Measurements from ENCODE around the gene RASA3.

The RASA3 gene

GRCh38 chr13:113996912-113997745 is 135.3 kb downstream of the RASA3 start:
- Histone ChIP-seq H3K9me3 (no peaks in the 10 kb centered on the region), H3K27ac (no peak overlapping the region), H3K4me1 (ENCODE audit: control insufficient read depth in 1 of 2, insufficient read depth in 1 of 2, low read depth in 1 of 2, low read length in 1 of 2) (no peaks in the 10 kb centered on the region), H3K36me3 (peaks cover 84% of the 10 kb centered on the region), H3K27me3 (no peaks in the 10 kb centered on the region), H3K4me3 (ENCODE audit: low read depth in 1 of 2, low read length in 1 of 2) (no peak overlapping the region)
- no peak for TF ChIP-seq CTCF (IDR thresholded peaks at IDR 0.05)

DNA sequence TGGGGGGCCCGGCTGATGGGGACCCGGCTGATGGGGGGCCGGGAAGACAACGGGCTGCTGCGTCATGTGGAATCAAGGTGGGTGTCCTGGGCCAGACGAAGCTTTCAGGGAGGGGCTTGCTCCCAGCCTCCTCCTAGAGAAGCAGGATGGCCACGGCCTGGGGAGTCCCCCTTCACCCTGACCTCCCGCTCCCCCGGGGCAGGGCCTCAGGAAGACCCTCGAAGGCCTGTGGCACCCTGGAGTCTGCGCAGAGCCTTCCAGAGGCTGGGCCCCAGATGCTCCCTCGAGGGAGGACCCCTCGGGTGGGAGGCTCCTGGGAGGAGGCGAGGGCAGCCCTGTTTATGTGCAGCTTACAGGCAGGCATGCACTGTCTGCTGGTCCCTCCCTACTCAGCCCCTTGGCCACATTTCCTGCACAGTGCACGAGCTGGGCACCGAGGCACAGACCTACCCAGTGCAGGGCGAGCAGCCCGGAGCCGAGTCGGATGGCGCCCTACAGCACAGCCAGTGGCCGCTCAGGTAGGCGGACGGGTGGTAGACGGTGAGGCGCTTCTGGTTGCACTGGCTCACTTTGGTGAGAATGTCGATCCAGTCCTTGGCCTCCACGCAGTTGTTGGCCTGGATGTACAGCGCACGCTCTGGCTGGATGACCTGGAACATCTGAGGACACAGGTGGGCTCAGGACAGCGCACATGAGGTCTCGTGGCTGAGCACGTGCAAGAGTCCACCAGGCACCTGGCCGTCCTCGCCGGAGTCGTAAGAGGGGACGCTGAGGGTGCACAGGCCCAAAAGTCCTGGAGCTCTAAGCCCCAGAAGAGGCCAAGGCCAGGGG is 136.1 kb downstream of the RASA3 start:
- no peaks in the 10 kb centered on the region for H3K27me3 ChIP-seq
- peaks cover 84% of the 10 kb centered on the region for H3K36me3 ChIP-seq
- no peaks in the 10 kb centered on the region for H3K9me3 ChIP-seq
- no peak overlapping the region for H3K27ac ChIP-seq
- no peaks in the 10 kb centered on the region for H3K4me1 ChIP-seq (ENCODE audit: control insufficient read depth in 1 of 2, insufficient read depth in 1 of 2, low read depth in 1 of 2, low read length in 1 of 2)
- no peak overlapping the region for H3K4me3 ChIP-seq (ENCODE audit: low read depth in 1 of 2, low read length in 1 of 2)
- no peak for TF ChIP-seq CTCF (IDR thresholded peaks at IDR 0.05)

DNA sequence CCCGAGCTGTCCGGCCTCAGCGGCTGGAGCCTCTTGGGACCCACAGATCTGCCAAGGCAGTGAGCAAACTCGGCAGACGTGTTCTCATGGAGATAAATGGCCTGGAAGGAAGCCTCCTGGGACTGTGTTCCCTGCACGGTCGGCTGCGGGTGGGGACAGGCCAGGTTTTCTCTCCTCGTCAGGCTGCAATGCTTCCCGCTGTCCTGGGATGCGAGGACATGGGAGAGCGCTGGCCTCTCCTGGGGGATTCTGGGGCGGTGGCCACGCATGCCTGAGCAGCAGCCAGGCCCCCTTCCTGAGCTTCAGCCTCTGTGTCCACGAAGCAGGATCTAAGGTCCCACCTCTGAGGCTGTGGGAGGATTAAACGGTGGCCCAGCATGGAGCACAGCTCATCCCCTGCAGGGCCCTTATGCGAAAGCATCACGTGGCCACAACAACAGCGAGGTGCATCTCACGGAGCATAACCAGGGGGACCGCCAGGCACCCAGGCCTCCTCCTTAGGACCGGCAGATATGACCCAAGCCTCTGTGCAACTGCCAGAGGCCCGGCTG is 137.3 kb downstream of the RASA3 start:
- no peaks in the 10 kb centered on the region for H3K9me3 ChIP-seq
- no peak for TF ChIP-seq CTCF (IDR thresholded peaks at IDR 0.05)
- H3K4me3 ChIP-seq (ENCODE audit: low read depth in 1 of 2, low read length in 1 of 2), result no peak overlapping the region
- no peak overlapping the region for H3K27ac ChIP-seq
- H3K27me3 ChIP-seq, result no peaks in the 10 kb centered on the region
- peaks cover 84% of the 10 kb centered on the region for H3K36me3 ChIP-seq
- H3K4me1 ChIP-seq (ENCODE audit: control insufficient read depth in 1 of 2, insufficient read depth in 1 of 2, low read depth in 1 of 2, low read length in 1 of 2), result no peaks in the 10 kb centered on the region

DNA sequence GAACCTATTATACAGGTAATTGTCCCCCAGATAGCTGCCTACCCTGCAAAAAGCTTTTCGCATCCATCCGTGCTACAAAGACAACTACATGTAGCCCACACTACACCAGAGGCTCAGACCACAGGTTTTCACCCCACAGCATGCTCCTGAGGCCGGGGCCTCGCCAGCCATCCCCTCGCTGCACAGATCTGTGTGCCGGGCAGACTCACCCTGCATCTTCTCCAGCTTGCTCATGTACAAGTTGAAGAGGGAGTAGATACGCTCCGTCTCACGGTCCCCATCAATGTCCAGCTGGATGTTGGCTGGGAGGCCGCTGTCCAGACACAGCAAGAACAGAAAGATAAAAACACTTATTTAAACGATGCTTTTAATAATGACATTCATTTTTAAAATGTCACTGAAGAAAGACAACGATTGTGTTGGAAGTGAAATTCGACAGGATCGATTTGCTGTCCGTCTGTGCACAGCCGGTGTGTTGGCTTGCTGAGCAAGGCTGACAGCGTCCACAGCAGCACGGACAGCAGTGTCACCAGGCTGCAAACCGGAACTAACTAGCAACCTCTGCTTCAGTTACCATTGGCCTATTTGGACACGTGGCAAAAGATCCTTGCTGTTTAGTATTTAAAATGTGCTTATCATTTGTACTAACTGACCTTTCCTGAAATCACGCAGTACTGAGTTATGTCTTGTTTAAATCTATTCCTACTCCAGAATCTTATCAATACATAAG is 140.0 kb downstream of the RASA3 start:
- no peak overlapping the region for H3K4me3 ChIP-seq (ENCODE audit: low read depth in 1 of 2, low read length in 1 of 2)
- no peaks in the 10 kb centered on the region for H3K9me3 ChIP-seq
- peaks cover 72% of the 10 kb centered on the region for H3K36me3 ChIP-seq
- no peak overlapping the region for H3K27ac ChIP-seq
- no peaks in the 10 kb centered on the region for H3K27me3 ChIP-seq
- H3K4me1 ChIP-seq (ENCODE audit: control insufficient read depth in 1 of 2, insufficient read depth in 1 of 2, low read depth in 1 of 2, low read length in 1 of 2), result no peaks in the 10 kb centered on the region
- TF ChIP-seq CTCF (IDR thresholded peaks at IDR 0.05), result no peak

GRCh38 chr13:113991676-113992179 is 140.7 kb downstream of the RASA3 start:
- no peaks in the 10 kb centered on the region for H3K4me1 ChIP-seq (ENCODE audit: control insufficient read depth in 1 of 2, insufficient read depth in 1 of 2, low read depth in 1 of 2, low read length in 1 of 2)
- no peak for TF ChIP-seq CTCF (IDR thresholded peaks at IDR 0.05)
- H3K9me3 ChIP-seq, result no peaks in the 10 kb centered on the region
- H3K4me3 ChIP-seq (ENCODE audit: low read depth in 1 of 2, low read length in 1 of 2), result no peak overlapping the region
- no peak overlapping the region for H3K27ac ChIP-seq
- H3K36me3 ChIP-seq, result peaks cover 65% of the 10 kb centered on the region
- H3K27me3 ChIP-seq, result no peaks in the 10 kb centered on the region
